Measurements from ENCODE around the gene HSH2D.
"Not testable (repeated sequence)": the region's sequence is repeated elsewhere in the genome, so short reads cannot be mapped to it uniquely, and the experiment has no call there.

- not testable (repeated sequence) for TF ChIP-seq CTCF (conservative IDR thresholded peaks at IDR 0.05; ENCODE audit: low read length); EZH2phosphoT487 (IDR thresholded peaks at IDR 0.05; ENCODE audit: borderline replicate concordance, low read depth, low read length)
Observed at GRCh38 chr19:16178866-16179265, 35.4 kb downstream of the HSH2D start.

Measured in OCI-LY7 (cell line).